ACC112 (cell line): ENCODE data around the gene CYS1.

Source experiments
- H2AFZ ChIP-seq: fragments of 200-600 bp; sonication (generic); one replicate; pipeline ENCODE4 v1.6.0; 2017; ENCODE audit warnings: antibody characterized with exemption, low read length; ENCODE audit not compliant: unreplicated experiment
- H3K27ac ChIP-seq: fragments of 200-600 bp; sonication (generic); 2 replicates; pipeline ENCODE4 v1.5.1; 2014; ENCODE audit warnings: low read depth, mild to moderate bottlenecking, antibody characterized with exemption, low read length, moderate library complexity
- H3K27me3 ChIP-seq: fragments of 200-600 bp; sonication (generic); 2 replicates; pipeline ENCODE4 v1.6.1; 2014; ENCODE audit warnings: mild to moderate bottlenecking, antibody characterized with exemption, low read length, moderate library complexity, mixed read lengths; ENCODE audit not compliant: insufficient read depth
- H3K36me3 ChIP-seq: fragments of 200-600 bp; sonication (generic); 2 replicates; pipeline ENCODE4 v1.6.1; 2016; ENCODE audit warnings: mild to moderate bottlenecking, antibody characterized with exemption, low read length, moderate library complexity, mixed read lengths; ENCODE audit not compliant: insufficient read depth
- H3K4me1 ChIP-seq: fragments of 200-600 bp; sonication (generic); one replicate; pipeline ENCODE4 v1.6.1; 2016; ENCODE audit warnings: low read length, mixed read lengths; ENCODE audit not compliant: insufficient read depth, unreplicated experiment, control insufficient read depth
- H3K4me3 ChIP-seq: fragments of 200-600 bp; sonication (generic); 2 replicates; pipeline ENCODE4 v1.5.1; 2014; ENCODE audit warnings: mild to moderate bottlenecking, low read depth, low read length
- H3K79me2 ChIP-seq: fragments of 200-600 bp; sonication (generic); one replicate; pipeline ENCODE4 v1.6.0; 2016; ENCODE audit warnings: low read length; ENCODE audit not compliant: control insufficient read depth, unreplicated experiment, insufficient read depth

The CYS1 gene

DNA sequence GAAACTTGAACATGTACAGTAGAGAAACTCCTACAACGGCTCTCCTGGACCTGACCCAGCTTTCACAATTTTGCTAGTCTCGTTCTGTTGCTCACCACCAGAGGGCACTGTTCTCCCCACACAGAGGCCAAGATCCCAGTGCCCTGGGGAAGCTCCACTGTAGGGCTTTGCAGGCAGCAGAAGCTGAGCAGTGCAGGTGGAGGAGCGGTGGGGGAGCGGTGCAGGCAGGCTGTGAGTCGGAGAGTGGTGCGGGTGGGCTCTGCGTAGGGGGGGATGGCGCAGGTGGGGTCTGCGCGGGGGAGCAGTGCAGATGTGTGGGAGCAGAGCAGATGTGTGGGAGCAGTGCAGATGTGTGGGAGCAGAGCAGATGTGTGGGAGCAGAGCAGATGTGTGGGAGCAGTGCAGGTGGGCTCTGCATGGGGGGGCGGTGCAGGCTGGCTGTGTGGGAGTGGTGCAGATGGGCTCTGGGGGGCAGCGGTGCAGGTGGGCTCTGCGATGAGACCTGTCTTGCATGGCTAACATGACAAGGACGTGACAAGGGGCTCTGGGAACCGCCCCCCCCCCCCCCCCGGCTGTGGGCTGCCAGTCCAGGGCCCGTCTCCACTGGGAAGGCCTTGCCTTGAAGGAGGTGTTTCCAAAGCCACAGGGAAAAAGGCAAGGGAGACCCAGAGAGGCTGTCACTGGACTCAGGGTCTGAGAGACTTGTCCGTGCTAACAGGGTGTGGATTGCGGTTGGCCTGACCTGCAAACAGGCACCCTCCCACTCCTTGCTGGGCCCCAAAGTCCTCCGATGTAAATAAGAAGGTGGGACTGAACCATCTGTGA lies 7.3 kb downstream of the CYS1 start:
- Histone ChIP-seq H3K4me1 (no peaks in the 10 kb centered on the region), H3K4me3 (no peak overlapping the region), H2AFZ (no peak overlapping the region), H3K36me3 (no peaks in the 10 kb centered on the region), H3K79me2 (no peaks in the 10 kb centered on the region), H3K27me3 (peaks cover 39% of the 10 kb centered on the region), H3K27ac (no peak overlapping the region)

DNA sequence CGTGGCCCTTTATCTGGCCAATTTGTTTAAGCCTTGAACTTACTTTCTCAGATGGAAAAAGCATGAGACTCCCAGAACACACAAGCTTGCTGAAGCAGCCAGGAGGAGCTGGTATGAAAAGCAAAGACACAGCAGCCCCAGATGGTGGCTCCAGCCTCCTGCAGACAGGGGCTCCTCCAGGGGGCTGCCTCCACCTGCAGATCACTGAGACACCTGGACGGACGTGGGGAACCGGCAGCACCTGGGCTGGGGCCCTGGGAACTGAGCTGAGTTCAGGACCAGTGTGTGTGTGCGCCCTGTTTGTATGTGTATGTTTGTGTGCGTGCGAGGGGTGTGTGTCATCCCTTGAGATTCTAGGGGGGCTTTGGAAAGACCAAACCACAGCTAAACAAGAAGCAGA lies 8.6 kb downstream of the CYS1 start:
- no peaks in the 10 kb centered on the region for H3K79me2 ChIP-seq
- no peaks in the 10 kb centered on the region for H3K4me1 ChIP-seq
- H3K36me3 ChIP-seq: no peaks in the 10 kb centered on the region
- H3K4me3 ChIP-seq: no peak overlapping the region
- no peak overlapping the region for H3K27ac ChIP-seq
- H3K27me3 ChIP-seq: peaks cover 26% of the 10 kb centered on the region
- no peak overlapping the region for H2AFZ ChIP-seq

DNA sequence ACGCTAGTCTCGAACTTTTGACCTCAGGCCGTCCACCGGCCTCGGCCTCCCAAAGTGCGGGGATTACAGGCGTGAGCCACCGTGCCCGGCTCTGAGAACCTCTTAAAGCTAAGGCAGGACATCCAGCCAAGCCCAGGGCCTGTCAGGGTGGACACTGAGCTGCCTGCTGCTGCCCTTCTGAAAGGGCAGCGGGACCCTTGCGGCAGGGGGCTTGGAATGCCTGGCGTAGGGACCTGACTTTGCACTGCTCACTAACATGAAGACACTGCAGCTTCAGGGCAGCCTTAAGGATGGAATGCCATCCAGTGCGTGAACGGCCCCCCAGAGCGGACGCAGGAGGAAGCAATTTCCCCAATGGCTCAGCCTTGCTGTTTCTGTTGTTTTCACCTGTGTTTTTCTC lies 9.0 kb downstream of the CYS1 start:
- Histone ChIP-seq H2AFZ (no peak overlapping the region), H3K27me3 (peaks cover 22% of the 10 kb centered on the region), H3K4me3 (no peak overlapping the region), H3K27ac (no peak overlapping the region), H3K79me2 (no peaks in the 10 kb centered on the region), H3K36me3 (no peaks in the 10 kb centered on the region), H3K4me1 (no peaks in the 10 kb centered on the region)

DNA sequence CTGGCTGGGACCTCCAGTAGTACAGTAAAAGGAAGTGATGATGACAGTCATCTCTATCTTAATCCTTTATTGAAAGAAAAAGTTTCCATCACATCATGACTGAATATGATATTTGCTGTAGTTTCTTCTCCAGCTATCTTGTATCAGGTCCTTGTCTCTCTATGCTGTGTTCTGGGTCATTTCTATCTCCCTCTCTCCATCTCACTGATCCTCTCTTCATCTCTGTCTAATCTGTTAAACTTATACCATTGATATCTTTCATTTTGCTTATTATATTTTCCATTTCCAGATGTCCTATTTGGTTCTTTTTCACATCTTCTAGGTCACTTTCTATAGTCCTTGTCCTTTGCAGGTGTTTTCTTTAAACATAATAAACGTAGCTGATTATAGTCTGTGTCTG lies 12.3 kb downstream of the CYS1 start:
- no peaks in the 10 kb centered on the region for H3K36me3 ChIP-seq
- H3K79me2 ChIP-seq: no peaks in the 10 kb centered on the region
- no peak overlapping the region for H3K27ac ChIP-seq
- H3K4me1 ChIP-seq: no peaks in the 10 kb centered on the region
- H2AFZ ChIP-seq: no peak overlapping the region
- no peak overlapping the region for H3K4me3 ChIP-seq
- no peaks in the 10 kb centered on the region for H3K27me3 ChIP-seq

DNA sequence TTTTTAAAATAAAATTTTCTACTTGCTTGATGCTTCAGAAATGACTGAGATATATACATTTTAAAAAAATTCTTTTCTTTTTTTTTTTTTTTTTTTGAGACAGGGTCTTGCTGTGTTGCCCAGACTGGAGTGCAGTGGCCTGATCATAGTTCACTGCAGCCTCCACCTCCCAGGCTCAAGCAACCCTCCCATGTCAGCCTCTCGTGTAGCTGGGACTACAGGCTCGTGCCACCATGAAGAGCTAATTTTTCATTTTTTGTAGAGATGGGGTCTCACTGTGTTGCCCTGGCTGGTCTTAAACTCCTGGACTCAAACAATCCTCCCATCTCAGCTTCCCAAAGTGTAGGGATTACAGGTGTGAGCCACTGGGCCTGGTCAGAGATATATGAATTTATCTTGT lies 12.9 kb downstream of the CYS1 start:
- Histone ChIP-seq H3K4me3 (no peak overlapping the region), H3K79me2 (no peaks in the 10 kb centered on the region), H3K36me3 (no peaks in the 10 kb centered on the region), H2AFZ (no peak overlapping the region), H3K4me1 (no peaks in the 10 kb centered on the region), H3K27me3 (no peaks in the 10 kb centered on the region), H3K27ac (no peak overlapping the region)

DNA sequence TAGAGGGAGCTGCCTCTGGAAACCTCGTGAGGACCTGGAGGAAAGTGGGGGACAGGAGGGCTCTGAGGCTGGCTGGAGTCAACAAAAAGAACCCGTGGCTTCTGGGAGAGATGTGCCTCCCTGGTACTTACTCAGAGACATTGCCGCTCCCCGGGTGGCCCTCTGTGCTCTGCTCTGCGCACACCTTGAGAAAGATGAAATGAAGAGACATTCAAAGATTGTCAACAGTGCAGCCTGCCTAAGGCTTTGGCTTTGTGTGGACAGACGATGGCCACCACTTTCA lies 14.5 kb downstream of the CYS1 start:
- H3K36me3 ChIP-seq: no peaks in the 10 kb centered on the region
- H3K79me2 ChIP-seq: no peaks in the 10 kb centered on the region
- no peak overlapping the region for H3K27ac ChIP-seq
- H2AFZ ChIP-seq: no peak overlapping the region
- no peaks in the 10 kb centered on the region for H3K27me3 ChIP-seq
- H3K4me1 ChIP-seq: no peaks in the 10 kb centered on the region
- H3K4me3 ChIP-seq: no peak overlapping the region

DNA sequence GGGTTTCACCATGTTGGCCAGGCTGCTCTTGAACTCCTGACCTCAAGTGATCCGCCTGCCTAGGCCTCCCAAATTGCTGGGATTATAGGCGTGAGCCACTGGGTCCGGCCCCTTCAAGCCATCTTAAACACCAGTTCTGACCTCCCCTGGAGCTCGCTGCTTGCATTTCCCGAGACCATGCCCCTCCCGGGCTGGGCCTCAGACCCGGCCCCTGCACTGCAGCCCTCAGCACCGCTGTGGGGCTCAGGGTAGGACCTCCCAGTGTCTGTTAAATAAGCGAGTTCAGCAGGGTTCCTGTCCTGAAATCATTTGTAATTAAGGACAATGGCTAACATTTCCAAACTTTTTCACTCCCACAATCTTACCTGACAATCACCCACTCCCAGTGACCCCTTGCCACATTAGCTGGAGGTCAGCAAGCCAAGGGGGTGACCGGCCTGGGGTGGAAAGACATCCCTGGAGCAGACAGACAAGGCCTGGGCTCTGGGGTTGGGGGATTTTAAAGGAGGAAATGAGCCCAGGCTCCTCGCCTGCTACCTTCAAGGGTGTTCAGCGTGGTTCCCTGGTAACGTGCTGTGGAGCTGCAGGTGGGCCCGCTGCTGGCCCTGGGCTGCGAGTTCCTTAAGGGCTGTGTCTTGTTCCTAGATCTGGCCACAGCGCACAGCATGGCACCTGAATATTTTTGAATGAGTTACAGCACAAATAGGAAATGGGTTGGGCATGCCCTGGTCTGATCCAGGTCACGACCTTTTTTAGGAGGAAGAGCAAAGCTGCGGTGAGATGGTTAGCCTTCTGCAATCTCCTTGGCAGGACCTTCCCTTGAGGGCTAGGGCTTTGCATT lies 15.1 kb downstream of the CYS1 start:
- H3K79me2 ChIP-seq: no peaks in the 10 kb centered on the region
- no peak overlapping the region for H2AFZ ChIP-seq
- no peak overlapping the region for H3K27ac ChIP-seq
- H3K36me3 ChIP-seq: no peaks in the 10 kb centered on the region
- H3K4me3 ChIP-seq: no peak overlapping the region
- H3K27me3 ChIP-seq: no peaks in the 10 kb centered on the region
- no peaks in the 10 kb centered on the region for H3K4me1 ChIP-seq

DNA sequence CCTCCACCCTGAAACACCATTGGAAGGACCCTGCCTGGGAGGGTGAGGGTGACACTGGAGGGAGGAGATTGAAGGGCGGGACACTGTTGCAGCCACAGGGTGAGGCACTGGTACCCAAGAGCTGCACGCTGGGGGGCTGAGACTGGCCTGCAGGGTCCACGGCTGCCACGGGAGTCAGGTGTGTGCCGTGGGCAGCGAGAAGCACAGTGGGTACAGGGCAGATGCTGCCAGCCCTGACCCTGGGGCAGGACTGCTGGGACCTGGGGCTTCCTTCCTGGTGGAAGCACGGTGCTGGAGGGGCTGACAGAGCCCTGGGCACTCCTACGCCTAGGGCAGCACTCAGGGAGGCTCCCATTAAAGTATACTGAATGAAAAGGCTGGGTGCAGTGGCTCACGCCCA lies 16.6 kb downstream of the CYS1 start:
- Histone ChIP-seq H3K4me3 (no peak overlapping the region), H3K36me3 (no peaks in the 10 kb centered on the region), H3K27ac (no peak overlapping the region), H3K27me3 (no peaks in the 10 kb centered on the region), H3K4me1 (no peaks in the 10 kb centered on the region), H2AFZ (no peak overlapping the region), H3K79me2 (no peaks in the 10 kb centered on the region)

DNA sequence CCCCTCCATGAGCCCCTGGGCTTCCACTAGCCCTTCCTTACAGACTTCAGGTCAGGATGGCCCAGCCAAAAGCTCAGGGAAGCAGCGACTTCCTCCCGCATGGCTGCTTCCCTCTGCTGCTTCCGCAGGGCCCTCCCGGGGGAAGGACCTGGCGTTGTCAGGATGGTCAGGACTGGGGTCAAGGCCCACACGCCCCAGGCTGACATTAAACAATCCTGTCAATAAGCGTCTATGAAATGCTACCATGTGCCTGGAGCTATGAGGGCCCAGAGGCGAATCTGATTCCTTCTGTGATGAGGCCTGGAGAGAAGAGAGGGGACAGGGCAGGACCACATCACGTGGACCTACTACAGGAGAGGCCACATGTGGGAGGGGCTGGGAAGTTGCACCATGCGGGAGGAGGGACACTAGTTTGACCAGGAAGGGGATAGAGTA lies 17.3 kb downstream of the CYS1 start:
- Histone ChIP-seq H3K27ac (no peak overlapping the region), H3K36me3 (no peaks in the 10 kb centered on the region), H3K4me1 (no peaks in the 10 kb centered on the region), H3K4me3 (no peak overlapping the region), H3K27me3 (no peaks in the 10 kb centered on the region), H3K79me2 (no peaks in the 10 kb centered on the region), H2AFZ (no peak overlapping the region)

DNA sequence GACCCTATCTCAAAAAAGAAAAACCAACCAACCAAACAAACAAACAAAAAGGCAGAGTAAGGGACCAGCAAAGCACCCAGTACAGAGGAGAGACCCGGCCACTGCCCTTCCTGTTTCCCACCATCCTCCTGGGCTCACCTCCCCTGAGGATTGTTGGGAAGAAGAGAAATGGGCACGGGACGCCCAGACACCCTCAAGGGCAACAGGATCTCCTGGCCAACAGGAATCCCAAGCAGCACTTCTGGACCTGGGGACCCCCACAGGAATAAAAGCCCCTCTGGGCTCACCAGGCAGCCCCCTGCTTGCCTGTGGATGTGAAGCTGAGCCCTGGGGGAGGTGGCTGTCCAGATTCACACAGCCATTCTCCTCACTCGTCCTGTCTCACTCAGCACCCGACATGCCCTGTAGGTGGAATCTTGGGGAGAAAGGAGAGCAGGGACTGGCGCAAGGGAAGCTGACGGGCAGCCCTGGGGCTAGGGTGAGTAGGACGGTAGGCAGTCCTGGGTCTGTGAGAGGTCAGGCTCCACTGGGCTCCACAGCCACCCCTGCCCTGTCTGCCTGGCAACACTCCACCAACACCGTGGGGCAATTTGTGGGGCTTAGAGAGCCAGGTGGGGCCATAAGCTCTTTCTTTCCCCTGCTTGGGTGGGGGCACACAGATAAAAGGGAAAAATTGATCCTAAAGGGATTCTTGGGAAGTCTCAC lies 18.8 kb downstream of the CYS1 start:
- Histone ChIP-seq H3K36me3 (no peaks in the 10 kb centered on the region), H3K27me3 (no peaks in the 10 kb centered on the region), H3K4me3 (no peak overlapping the region), H3K4me1 (peaks cover 6% of the 10 kb centered on the region), H3K79me2 (no peaks in the 10 kb centered on the region), H2AFZ (no peak overlapping the region), H3K27ac (no peak overlapping the region)
